Lower lobe of right lung (tissue), 2 donors: Measurements from ENCODE around the gene MAPK12. TPM values are rescaled to one million over a fixed set of nuclear protein-coding genes. Genes with fewer than 3 reads are reported as not detected.

Experiments used
- ATAC-seq, 2 donors: fragments of 200-7000 bp; cut with Tn5 transposase; one replicate each; pipeline ENCODE4 v1.9.1; 2020 to 2022; ENCODE audit warnings: mild to moderate bottlenecking in 2 of 2, moderate library complexity in 2 of 2
- DNase-seq: peaks from one replicate; pipeline ENCODE4 v3.0.0-alpha.2; 2020
- H3K27ac ChIP-seq: fragments of 200-600 bp; one replicate; pipeline ENCODE4 v1.8.0; 2022
- H3K27me3 ChIP-seq: fragments of 200-600 bp; one replicate; pipeline ENCODE4 v1.8.0; 2022; ENCODE audit warnings: low read depth
- H3K36me3 ChIP-seq: fragments of 200-600 bp; one replicate; pipeline ENCODE4 v1.8.0; 2022; ENCODE audit warnings: mild to moderate bottlenecking
- H3K4me1 ChIP-seq: fragments of 200-600 bp; one replicate; pipeline ENCODE4 v1.8.0; 2022
- H3K4me3 ChIP-seq: fragments of 200-600 bp; one replicate; pipeline ENCODE4 v1.8.0; 2022; ENCODE audit warnings: mild to moderate bottlenecking
- H3K9me3 ChIP-seq: fragments of 200-600 bp; one replicate; pipeline ENCODE4 v1.8.0; 2022
- intact Hi-C: fragments of 100-400 bp; cut with DNase I; formaldehyde crosslinking; loops from one replicate; pipeline ENCODE4 v1.11.0; 2022
- total RNA-seq: library from RNA; stranded (reverse); fragmentation: NEBNext Ultra II Directional; extraction: Animal tissue kit (Norgen Biotek cat#: 25700); gene quantifications from one replicate; pipeline ENCODE4 v1.2.1, GENCODE V29; 2021
- TF ChIP-seq, protein P1 (sequence below): fragments of 200-600 bp; IDR thresholded peaks from one replicate; pipeline ENCODE4 v1.8.0; 2022; ENCODE audit warnings: antibody characterized with exemption, mild to moderate bottlenecking
- donor health status: DM: no; HTN: yes; CAD: no; lungs with severe emphysema.

Gene MAPK12
- total RNA-seq, 1 donor from 2014 or later: 11.9 TPM

DNA sequence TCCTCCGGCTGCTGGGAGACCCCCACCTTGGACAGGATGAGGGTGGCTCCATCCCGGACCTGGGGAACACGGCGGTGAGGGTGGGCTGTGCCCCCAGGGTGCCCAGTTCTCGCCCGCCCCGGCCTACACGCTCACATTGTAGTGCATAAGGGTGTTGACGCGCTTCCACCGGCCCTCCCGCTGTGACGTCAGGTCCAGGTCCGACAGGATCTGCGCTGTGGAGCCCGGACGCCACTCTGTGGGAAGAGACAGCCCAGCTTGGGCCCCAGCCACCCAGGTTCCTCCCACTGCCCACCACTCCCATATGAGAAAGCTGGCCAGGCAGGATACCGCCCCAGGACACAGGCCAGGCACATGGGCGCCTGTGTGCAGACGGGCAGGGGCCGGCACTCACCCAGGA is 17.0 kb upstream of the MAPK12 start:
- Histone ChIP-seq H3K4me1 (peaks cover 22% of the 10 kb centered on the region), H3K27ac (no peak overlapping the region), H3K9me3 (no peaks in the 10 kb centered on the region), H3K4me3 (no peak overlapping the region), H3K36me3 (peaks cover 85% of the 10 kb centered on the region), H3K27me3 (no peaks in the 10 kb centered on the region)
- TF ChIP-seq, protein P1, sequence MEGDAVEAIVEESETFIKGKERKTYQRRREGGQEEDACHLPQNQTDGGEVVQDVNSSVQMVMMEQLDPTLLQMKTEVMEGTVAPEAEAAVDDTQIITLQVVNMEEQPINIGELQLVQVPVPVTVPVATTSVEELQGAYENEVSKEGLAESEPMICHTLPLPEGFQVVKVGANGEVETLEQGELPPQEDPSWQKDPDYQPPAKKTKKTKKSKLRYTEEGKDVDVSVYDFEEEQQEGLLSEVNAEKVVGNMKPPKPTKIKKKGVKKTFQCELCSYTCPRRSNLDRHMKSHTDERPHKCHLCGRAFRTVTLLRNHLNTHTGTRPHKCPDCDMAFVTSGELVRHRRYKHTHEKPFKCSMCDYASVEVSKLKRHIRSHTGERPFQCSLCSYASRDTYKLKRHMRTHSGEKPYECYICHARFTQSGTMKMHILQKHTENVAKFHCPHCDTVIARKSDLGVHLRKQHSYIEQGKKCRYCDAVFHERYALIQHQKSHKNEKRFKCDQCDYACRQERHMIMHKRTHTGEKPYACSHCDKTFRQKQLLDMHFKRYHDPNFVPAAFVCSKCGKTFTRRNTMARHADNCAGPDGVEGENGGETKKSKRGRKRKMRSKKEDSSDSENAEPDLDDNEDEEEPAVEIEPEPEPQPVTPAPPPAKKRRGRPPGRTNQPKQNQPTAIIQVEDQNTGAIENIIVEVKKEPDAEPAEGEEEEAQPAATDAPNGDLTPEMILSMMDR: no peak
- intact Hi-C loops: loop anchor here (10.0 kb wide), 1 partner anchor 46 kb away; the partner anchor contains the start of gene DENND6B
- ATAC-seq (no peak), DNase-seq (no peak)

GRCh38 chr22:50277761-50278160 is 16.3 kb upstream of the MAPK12 start:
- Histone ChIP-seq H3K9me3 (no peaks in the 10 kb centered on the region), H3K27me3 (no peaks in the 10 kb centered on the region), H3K36me3 (peaks cover 78% of the 10 kb centered on the region), H3K4me3 (no peak overlapping the region), H3K27ac (no peak overlapping the region), H3K4me1 (peaks cover 18% of the 10 kb centered on the region)
- DNase-seq (no peak), ATAC-seq (no peak)
- intact Hi-C loops: loop anchor here (10.0 kb wide), 1 partner anchor 47 kb away; the partner anchor contains the start of gene DENND6B
- TF ChIP-seq, protein P1: no peak

GRCh38 chr22:50276143-50276542 is 14.7 kb upstream of the MAPK12 start:
- Histone ChIP-seq H3K4me3 (no peak overlapping the region), H3K9me3 (no peaks in the 10 kb centered on the region), H3K36me3 (peaks cover 62% of the 10 kb centered on the region), H3K27me3 (no peaks in the 10 kb centered on the region), H3K4me1 (peaks cover 19% of the 10 kb centered on the region), H3K27ac (peak overlapping the region; percentile 41)
- TF ChIP-seq, protein P1: peak; percentile 68
- ATAC-seq (peak; percentile 89 to 93), DNase-seq (peak; percentile 88)
- intact Hi-C loops: loop anchor here (10.0 kb wide), 1 partner anchor 49 kb away; the partner anchor contains the start of gene DENND6B

GRCh38 chr22:50275181-50276055 is 13.9 kb upstream of the MAPK12 start:
- no peaks in the 10 kb centered on the region for H3K9me3 ChIP-seq
- ATAC-seq (no peak), DNase-seq (no peak)
- TF ChIP-seq, protein P1: no peak
- intact Hi-C loops: loop anchor here (10.0 kb wide), 1 partner anchor 49 kb away; the partner anchor contains the start of gene DENND6B
- peaks cover 25% of the 10 kb centered on the region for H3K4me1 ChIP-seq
- no peaks in the 10 kb centered on the region for H3K27me3 ChIP-seq
- H3K4me3 ChIP-seq: no peak overlapping the region
- no peak overlapping the region for H3K27ac ChIP-seq
- peaks cover 54% of the 10 kb centered on the region for H3K36me3 ChIP-seq

GRCh38 chr22:50274771-50275170 is 13.3 kb upstream of the MAPK12 start:
- Histone ChIP-seq H3K9me3 (no peaks in the 10 kb centered on the region), H3K4me1 (peaks cover 29% of the 10 kb centered on the region), H3K27me3 (no peaks in the 10 kb centered on the region), H3K27ac (no peak overlapping the region), H3K36me3 (peaks cover 48% of the 10 kb centered on the region), H3K4me3 (no peak overlapping the region)
- no peak for DNase-seq
- intact Hi-C loops: loop anchor here (10.0 kb wide), 1 partner anchor 50 kb away; the partner anchor contains the start of gene DENND6B
- TF ChIP-seq, protein P1: no peak
- no peak for ATAC-seq
